AG04449 (cell line): ENCODE results near the gene ANO9.
"Not testable (repeated sequence)": the region's sequence is repeated elsewhere in the genome, so short reads cannot be mapped to it uniquely, and the experiment has no call there.

Experiments used
- CTCF ChIA-PET: fragments of 350-600 bp; formaldehyde crosslinking; extraction: SDS; loops from one replicate; lab custom pipeline; 2021; ENCODE audit warnings: antibody characterized with exemption; lab: Yijun Ruan, JAX
- POLR2A ChIA-PET: fragments of 400-600, 350-600 bp; formaldehyde crosslinking; extraction: SDS; loops from one replicate; lab custom pipeline; 2020; ENCODE audit warnings: antibody characterized with exemption, inconsistent platforms; lab: Yijun Ruan, JAX
- DNase-seq: peaks from one replicate; pipeline ENCODE4 v3.0.0-alpha.2; 2010; ENCODE audit warnings: low read depth, low spot score
- H3K4me3 ChIP-seq: 2 replicates; pipeline ENCODE4 v1.5.1; 2011; ENCODE audit warnings: low read depth, mild to moderate bottlenecking, control low read depth, low read length
- TF ChIP-seq, protein P1 (sequence below): IDR thresholded peaks from one replicate; pipeline ENCODE4 v1.5.1; 2011; ENCODE audit warnings: mild to moderate bottlenecking, moderate library complexity, low read length, control low read depth, inconsistent platforms; ENCODE audit not compliant: insufficient read depth; ENCODE audit errors: missing control alignments

ANO9 gene

DNA sequence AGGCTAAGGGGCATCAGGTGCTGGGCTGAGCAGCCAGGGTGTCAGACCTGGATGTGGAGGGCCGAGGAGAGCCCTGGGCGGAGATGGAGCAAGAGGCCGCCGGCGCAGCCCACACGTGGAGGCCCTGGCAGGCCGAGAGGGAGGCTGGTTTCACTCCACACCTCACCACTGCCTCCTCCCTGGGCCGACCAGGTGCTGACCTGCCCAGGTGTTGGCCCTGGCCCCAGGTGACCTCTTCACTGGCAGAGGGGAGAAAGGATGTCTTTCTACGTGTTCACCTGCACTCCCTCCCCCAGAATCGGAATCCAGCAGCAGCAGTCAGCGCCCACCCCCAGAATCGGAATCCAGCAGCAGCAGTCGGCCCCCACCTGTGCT, 781 bp downstream of the ANO9 start:
- ChIA-PET POLR2A (no interaction called here), CTCF (interaction anchor here (0.7 to 3.8 kb wide), 2 partner anchors 9 to 235 kb away, joined by 3 to 39 read pairs; partner anchors contain the start of gene PTDSS2)
- DNase-seq, result no peak
- H3K4me3 ChIP-seq, result no peak overlapping the region
- TF ChIP-seq, protein P1, sequence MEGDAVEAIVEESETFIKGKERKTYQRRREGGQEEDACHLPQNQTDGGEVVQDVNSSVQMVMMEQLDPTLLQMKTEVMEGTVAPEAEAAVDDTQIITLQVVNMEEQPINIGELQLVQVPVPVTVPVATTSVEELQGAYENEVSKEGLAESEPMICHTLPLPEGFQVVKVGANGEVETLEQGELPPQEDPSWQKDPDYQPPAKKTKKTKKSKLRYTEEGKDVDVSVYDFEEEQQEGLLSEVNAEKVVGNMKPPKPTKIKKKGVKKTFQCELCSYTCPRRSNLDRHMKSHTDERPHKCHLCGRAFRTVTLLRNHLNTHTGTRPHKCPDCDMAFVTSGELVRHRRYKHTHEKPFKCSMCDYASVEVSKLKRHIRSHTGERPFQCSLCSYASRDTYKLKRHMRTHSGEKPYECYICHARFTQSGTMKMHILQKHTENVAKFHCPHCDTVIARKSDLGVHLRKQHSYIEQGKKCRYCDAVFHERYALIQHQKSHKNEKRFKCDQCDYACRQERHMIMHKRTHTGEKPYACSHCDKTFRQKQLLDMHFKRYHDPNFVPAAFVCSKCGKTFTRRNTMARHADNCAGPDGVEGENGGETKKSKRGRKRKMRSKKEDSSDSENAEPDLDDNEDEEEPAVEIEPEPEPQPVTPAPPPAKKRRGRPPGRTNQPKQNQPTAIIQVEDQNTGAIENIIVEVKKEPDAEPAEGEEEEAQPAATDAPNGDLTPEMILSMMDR, result no peak

GRCh38 chr11:440065-441042, 1.5 kb downstream of the ANO9 start:
- ChIA-PET CTCF (interaction anchor here (0.7 to 3.8 kb wide), 2 partner anchors 10 to 234 kb away, joined by 3 to 39 read pairs; partner anchors contain the start of gene PTDSS2), POLR2A (no interaction called here)
- TF ChIP-seq, protein P1, result no peak
- DNase-seq, result no peak
- no peak overlapping the region for H3K4me3 ChIP-seq

- ChIA-PET CTCF (interaction anchor here (3.8 kb wide), 1 partner anchor 10 kb away, joined by 39 read pairs; the partner anchor contains the start of gene PTDSS2), POLR2A (interaction anchor here (1.1 kb wide), 1 partner anchor 10 kb away, joined by 3 read pairs; no protein-coding TSS in a partner anchor)
- DNase-seq, result no peak
- TF ChIP-seq, protein P1, result no peak
- no peak overlapping the region for H3K4me3 ChIP-seq
These were observed 2.3 kb downstream of the ANO9 start for GRCh38 chr11:439315-440064.

DNA sequence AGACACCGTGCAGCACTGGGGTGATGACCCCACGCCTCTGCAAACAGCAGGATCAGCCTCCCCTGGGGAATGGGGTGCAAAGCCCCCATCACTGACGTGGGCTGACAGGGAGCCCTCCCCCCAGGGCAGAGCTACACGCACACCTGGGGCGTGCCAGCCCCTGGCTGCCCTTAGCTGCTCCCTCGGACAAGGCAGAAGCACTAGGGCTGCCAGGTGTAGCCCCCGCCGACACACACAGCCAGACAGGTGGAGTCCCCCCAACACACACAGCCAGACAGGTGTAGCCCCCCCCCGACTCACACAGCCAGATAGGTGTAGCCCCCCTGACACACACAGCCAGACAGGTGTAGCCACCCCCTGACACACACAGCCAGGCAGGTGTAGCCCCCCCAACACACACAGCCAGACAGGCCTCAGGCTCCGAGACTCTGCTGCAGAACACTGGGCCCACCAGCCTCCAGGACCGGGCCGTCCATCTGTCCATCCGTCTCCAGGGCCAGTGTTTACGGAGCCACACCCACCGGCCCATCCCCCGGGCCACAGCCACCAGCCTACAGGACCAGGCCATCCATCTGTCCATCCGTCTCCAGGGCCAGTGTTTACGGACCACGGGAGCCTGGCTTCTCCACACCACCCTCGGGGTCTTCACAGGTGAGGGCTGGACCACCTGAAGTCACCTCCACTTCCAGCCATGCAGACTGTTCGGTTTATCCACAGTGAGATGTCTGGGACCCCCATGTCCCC, 3.5 kb downstream of the ANO9 start:
- ChIA-PET CTCF (interaction anchor here (3.8 kb wide), 1 partner anchor 12 kb away, joined by 39 read pairs; the partner anchor contains the start of gene PTDSS2), POLR2A (interaction anchor here (1.1 kb wide), 1 partner anchor 11 kb away, joined by 3 read pairs; no protein-coding TSS in a partner anchor)
- H3K4me3 ChIP-seq, result no peak overlapping the region
- TF ChIP-seq, protein P1, result no peak
- no peak for DNase-seq

DNA sequence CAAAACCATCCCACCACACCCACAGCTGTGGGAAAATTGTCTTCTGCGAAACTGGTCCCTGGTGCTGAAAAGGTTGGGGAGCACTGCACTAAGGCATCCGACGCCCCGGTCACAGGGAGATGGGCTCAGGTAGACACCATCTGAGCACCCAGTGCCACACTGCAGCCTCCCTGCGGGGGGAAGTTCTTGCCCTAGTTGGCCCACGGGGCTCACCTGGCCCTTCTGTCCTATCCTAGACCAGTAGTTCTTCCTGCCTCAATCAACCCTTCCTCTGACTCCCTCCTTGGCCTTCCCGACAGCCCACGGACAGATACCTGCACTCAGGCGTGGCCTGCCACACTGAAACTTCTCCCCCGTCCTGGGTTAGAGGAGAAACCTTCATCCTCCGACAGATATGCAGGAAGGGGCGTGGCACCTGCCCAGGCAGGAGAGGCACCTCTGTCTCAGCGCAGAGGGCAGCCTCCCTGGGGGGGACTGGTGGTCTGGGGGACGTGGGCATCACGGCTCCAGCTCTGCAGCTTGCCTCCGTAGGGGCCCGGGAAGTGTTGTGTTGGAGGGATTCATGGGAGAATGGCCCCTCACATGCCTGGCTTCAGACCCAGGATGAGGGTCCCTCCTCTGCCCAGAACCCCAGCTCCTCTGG, 4.5 kb downstream of the ANO9 start:
- TF ChIP-seq, protein P1, result no peak
- no peak for DNase-seq
- H3K4me3 ChIP-seq, result no peak overlapping the region
- CTCF ChIA-PET, result no interaction called here
- POLR2A ChIA-PET, result no interaction called here

GRCh38 chr11:434999-435740, 6.6 kb downstream of the ANO9 start:
- CTCF ChIA-PET, DNase-seq, H3K4me3 ChIP-seq, POLR2A ChIA-PET: not testable (repeated sequence)
